Stimulated activated CD8-positive, alpha-beta memory T cell treated with anti-CD3 and anti-CD28 coated beads, Interleukin-4, amount 100 ng/mL, for 24 hours (primary cell): Measurements from ENCODE around the gene CFAP299.

Source experiments
- DNase-seq: peaks from one replicate; pipeline ENCODE4 v3.0.0-alpha.2; 2020; ENCODE audit warnings: low read depth

CFAP299 gene

DNA sequence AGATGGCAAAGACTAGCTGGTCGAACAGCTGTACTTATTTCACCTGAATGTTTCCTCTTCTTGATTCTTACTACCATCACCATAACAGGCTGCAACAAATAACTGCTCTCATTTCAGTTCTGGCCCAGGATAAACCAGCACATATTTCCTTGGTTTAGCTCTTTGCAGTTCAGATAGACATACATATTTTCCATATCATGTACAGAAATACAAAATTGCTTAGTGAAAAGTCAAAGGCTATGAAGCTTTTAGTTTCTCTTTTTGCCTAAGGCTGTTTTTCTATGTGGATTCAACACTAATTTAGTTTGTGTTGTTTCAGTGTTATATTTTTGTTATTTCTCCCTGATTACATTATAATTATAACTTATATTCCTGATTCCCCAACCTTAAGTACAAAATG is 591.4 kb downstream of the CFAP299 start:
- DNase-seq: no peak

DNA sequence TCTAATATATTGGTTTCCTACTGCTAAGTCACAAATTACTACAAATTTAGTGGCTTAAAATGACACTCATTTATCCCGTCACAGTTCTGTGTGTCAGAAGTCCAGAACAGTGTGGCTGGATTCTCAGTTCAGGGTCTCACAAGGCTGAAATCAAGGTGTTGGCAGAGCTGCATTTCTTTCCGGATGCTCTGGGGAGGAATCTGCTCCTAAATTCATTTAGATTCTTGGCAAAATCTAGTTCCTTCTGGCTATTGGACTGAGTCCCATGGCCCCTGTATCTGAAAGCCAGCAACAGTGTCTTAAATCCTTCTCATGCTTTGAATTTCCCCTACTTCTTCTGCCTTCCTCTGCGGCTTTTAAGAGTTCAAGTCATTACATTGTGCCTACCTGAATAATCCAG is 591.9 kb downstream of the CFAP299 start:
- DNase-seq: no peak

DNA sequence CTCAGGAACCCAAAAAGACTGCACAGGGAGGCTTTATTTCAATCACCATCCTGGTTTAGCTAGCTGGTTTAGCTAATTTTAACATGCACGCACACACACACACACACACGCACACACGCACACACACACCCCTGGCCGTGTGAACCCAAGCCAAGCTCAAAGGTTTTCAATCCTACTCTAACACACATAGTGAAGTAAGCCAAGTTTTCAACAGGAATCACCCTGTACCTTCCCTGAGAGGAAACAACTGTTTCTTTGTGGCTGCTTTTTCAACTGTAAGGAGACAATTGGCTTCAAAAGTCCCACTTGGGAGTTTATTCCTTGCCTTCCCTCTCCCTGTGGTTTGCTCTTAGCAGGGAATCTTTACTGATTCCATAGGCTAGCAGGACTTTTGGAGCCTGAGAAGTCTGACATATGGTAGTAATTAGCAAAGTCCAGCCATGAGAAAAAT is 596.1 kb downstream of the CFAP299 start:
- DNase-seq: no peak

DNA sequence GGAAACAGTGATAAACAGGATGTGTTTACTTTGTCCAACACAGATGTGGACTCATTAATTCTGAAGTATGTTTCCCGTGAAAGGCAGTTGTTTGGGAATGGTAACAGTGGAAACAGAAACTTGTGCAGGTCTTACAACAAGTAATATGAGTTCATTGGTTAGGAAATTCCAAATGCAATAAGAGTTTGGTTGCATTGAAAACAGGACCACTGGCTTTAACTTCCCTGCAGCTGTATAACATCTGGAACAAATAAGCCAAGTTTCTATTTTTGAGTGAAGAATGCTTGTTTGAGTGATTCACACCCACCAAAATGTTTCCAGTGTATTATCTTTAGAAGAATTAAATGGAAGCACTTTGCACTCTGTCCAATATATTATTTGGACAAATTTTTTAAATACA is 612.6 kb downstream of the CFAP299 start:
- no peak for DNase-seq

DNA sequence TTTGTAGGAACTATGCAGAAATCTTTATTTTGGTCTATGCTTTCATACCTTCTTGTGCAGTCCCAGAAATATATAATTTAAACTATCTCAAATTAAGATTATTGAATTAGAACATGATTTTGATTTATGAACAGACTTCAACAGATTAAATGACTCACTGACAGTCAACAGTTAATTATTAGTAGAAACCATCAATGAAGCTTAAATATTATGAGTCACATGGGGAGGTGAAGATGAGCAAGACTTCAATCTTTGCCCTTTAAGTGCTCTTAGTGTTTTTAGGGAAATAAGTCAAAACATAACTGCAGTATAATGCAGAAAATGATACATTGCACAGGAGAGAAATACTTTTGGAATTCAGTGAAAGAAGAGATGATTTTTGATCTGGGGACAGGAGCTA is 613.5 kb downstream of the CFAP299 start:
- no peak for DNase-seq

DNA sequence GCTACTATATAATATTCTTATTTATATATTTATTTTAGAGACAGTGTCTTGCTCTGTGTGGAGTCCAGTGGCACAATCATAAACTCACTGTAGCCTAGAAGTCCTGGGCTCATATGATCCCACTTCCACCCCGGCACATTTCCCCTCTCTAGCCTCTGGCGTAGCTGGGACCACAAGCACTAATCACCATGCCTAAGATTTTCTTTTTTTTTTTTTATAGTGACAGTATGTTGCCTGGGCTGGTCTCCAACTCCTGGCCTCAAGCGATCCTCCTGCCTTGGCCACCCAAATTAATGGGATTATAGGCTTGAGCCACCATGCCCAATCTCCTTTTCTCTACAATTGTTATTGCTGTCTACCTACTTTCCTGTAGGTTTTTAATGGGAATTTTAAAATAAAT is 620.9 kb downstream of the CFAP299 start:
- no peak for DNase-seq

DNA sequence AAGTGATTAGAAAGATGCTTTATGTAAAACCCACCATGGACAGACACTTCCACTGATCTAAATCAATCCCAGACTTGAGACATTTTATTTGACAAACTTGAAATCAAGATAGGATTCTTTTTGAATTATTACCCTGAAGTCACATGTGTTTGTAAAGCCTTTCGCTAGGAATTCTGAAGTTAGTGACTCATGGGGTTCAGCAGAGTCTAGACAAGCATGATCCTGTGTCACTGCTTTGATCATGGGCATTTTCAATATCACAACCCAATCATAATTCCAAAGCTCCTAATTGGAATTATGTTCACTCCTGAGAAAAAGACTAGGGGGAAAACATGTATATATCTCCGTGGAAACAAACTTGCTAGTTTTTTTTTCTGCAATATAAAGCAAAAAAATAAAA is 627.5 kb downstream of the CFAP299 start:
- DNase-seq: no peak

DNA sequence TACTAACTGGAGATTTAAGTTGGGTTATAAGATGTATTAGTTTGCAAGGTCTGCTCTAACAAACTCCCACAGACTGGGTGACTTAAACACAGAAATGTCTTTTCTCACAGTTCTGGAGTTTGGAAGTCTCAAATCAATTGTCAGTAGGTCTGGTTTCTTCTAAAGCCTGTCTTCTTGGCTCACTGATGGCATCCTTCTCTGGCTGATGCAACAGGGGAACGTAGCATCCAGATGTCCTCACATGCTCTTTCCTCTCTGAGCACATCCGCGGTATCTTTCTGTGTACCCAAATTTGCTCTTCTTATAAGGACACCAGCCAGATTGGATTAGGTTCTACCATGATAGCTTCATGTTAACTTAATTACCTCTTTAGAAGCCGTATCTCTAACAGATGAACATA is 631.8 kb downstream of the CFAP299 start:
- no peak for DNase-seq

DNA sequence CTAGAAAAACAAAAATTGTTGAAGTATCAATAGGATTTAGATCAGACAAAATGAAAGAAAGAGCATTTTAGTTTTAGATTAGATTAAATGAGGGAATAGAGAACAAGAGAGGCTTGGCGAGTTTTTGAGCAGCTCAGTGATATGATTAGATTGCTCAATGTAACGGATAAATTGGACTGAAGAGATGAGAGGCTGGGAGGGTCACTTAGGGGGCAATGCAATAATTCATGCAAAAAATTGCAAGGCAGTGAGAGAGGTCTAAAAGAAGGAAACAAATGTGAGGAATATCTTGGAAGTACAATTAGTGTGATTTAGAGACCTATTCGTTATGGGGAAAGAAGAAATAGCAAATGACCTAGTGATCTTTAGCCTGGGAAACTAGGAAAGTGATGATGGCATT is 644.7 kb downstream of the CFAP299 start:
- DNase-seq: no peak

DNA sequence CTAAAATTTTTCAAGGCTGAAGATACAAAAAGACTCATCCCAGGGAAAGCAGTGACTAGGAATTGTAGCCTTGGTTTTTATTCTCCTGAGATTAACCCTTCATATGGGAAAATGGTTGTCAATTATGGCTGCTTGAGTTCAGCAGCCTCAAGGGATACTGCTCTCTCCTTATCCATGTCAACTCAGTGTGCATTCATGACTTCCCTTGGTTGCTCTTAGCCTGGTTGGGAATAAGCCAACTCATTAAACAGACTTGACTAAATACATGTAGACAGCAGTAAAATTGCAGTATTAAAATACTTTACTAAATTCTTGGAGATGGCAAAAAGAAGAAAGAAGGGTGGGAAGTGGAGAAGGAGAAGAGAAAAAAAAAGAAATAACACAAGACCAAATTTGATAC is 650.5 kb downstream of the CFAP299 start:
- DNase-seq: no peak

DNA sequence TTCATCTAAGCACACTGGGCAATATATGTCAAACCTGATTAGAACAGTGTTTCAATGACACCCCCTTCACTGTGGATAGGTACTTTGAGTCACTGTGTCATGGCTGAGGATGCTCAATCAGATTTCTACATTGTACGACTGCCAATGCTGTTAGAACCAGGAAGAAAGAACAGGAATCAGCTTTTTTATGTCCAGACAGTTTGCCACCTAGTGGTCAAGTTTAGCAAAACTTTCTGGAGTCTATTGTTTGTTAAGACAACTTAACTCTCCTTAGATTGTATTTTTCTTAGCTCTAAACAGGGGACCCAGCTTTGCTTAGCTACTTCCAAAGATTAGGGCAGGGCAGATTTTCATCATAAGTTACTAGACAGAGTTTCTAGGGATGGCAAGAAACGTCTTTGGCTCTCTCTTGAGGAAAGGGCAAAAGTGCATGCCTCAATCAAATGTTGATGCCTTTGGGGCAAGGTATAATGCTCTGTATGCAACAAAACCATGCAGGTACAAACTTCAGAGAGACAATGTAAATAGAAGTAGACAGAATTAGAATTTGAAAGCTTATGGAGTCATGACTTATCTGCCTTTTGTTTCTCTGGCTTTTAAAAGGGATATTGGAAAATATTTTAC is 654.5 kb downstream of the CFAP299 start:
- no peak for DNase-seq

DNA sequence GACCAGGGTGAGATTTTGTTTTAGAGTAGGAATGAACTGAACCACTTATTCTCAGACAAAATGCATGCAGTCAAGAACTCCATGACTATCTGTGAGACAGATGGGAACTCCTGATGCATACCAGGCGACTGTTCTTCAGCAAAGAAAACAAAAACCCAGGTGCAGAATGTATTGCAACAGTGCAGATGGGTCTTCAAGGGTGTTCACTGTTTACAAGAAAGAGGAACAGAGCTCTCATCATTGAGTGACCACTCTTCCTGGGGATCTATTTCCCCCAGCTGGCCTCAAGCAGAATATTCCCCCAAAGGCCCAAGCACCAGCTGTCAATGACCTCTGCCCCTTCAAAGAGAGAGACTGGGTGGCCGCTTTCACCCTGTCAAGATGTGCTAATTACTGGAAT is 655.3 kb downstream of the CFAP299 start:
- no peak for DNase-seq

DNA sequence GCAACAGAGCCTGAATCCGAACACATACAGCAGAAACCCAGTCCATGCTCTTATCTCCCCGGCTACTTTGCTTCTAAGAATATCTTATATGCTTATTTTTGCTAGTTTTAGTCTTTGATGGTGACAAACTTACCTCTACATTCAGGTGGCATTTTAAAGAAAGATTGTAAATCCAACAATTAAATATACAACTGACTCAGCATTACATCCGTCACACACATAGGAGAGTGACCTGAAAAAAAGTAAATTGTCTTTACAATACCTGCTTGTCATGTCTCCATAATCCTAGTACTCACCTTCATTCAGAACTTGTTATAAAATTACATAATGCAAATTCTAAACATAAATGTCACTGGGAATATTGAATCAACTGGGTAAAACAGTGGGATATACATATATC is 664.4 kb downstream of the CFAP299 start:
- DNase-seq: no peak

DNA sequence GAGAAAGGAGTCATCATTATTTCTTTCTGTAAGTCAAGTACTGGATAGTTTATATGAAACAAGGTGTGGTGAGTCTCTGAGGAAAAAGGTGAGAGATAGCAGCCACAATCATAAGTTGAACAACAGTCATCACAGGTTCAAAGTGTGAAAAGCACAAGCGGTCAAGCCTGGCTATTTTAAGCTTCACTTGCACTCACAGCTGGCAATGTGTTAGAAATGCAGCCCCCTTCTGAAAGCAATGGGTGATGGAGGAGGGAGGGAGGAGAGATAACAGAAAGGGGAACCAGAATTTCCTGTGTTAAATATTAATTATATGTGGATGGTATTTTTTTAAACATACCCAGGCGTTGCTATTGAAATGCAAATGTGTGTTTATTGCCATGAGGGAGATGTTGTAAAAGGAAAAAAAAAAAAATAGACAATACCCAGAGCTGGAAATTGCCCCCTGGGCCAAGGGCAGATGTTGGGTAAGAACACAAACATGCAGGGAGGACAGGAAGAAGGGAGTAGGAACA is 668.1 kb downstream of the CFAP299 start:
- DNase-seq: no peak

DNA sequence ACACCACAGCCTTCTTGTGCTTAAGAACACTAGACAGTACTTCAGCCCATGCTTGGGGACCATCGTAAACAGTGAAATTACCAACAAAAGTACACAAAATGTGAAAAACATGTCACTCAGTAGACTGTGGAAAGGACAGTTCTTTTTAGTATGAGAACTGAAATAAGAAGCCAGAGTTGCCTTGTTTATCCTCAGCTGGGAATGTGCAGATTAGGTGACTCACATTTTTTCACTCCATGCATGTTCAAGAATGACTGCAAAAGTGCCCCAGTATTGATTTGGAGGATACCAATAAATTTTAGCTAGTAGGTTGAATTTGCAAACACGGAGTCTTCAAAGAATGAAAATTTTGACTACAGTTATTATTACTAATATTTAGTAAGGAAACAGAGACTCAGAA is 671.9 kb downstream of the CFAP299 start:
- DNase-seq: no peak
